Prostate gland (tissue), 2 donors: ENCODE data around the gene UGT1A10. TPM values are rescaled to one million over a fixed set of nuclear protein-coding genes. Genes with fewer than 3 reads are reported as not detected.

Experiments
- DNase-seq: peaks from one replicate; pipeline ENCODE4 v3.0.0-alpha.2; 2019; ENCODE audit warnings: low spot score
- H3K27ac ChIP-seq, 2 donors: fragments of 200-600 bp; sonication (generic); 2 replicates each; pipeline ENCODE4 v1.5.1; 2017 to 2019
- H3K27me3 ChIP-seq: fragments of 200-600 bp; sonication (generic); replicated peaks from 2 replicates; pipeline ENCODE4 v1.5.1; 2019; ENCODE audit not compliant: insufficient read depth
- H3K36me3 ChIP-seq, 2 donors: fragments of 200-600 bp; sonication (generic); 1 replicate in 1 of 2; 2 replicates in 1 of 2; pipeline versions ENCODE4 v1.5.1 to v1.8.1; 2017 to 2019
- H3K4me1 ChIP-seq: fragments of 200-600 bp; sonication (generic); replicated peaks from 2 replicates; pipeline ENCODE4 v1.5.1; 2019
- H3K4me3 ChIP-seq, 2 donors: fragments of 200-600 bp; sonication (generic); 2 replicates each; pipeline ENCODE4 v1.5.1; 2017 to 2019
- H3K9me3 ChIP-seq: fragments of 200-600 bp; sonication (generic); 2 replicates; pipeline ENCODE4 v1.5.1; 2017
- POLR2A ChIP-seq: fragments of 450-650 bp; IDR thresholded peaks from one replicate; pipeline ENCODE4 v1.6.1; 2016; ENCODE audit warnings: antibody characterized with exemption, mild to moderate bottlenecking
- POLR2AphosphoS5 ChIP-seq: sonication (generic); formaldehyde crosslinking; IDR thresholded peaks from one replicate; pipeline ENCODE4 v1.6.1; 2017; ENCODE audit warnings: antibody characterized with exemption
- WGBS: methylation state at CpG from one replicate; pipeline ENCODE4 v1.1.5; 2018; 5-methylcytosine and 5-hydroxymethylcytosine counted together
- intact Hi-C: fragments of 100-400 bp; cut with DNase I; formaldehyde crosslinking; loops from one replicate; pipeline ENCODE4 v1.14.2; 2022
- total RNA-seq, 2 donors: library from RNA; depleted of rRNA; stranded (reverse); fragments of >200 nt; gene quantifications; one replicate each; pipeline ENCODE4 v1.1.0, GENCODE V29; 2016
- TF ChIP-seq, protein P1 (sequence below), 4 experiments: fragments of 200-600 bp in 2 of 4; fragments of 450-650 bp in 2 of 4; sonication (generic) in 2 of 4; IDR thresholded peaks; 1 replicate in 3 of 4; 2 replicates in 1 of 4; pipeline ENCODE4 v1.5.1; 2016 to 2019; ENCODE audit warnings: antibody characterized with exemption in 4 of 4, mild to moderate bottlenecking in 2 of 4, moderate library complexity in 2 of 4

The UGT1A10 gene
- total RNA-seq, 2 donors from 2014 or later = not detected

DNA sequence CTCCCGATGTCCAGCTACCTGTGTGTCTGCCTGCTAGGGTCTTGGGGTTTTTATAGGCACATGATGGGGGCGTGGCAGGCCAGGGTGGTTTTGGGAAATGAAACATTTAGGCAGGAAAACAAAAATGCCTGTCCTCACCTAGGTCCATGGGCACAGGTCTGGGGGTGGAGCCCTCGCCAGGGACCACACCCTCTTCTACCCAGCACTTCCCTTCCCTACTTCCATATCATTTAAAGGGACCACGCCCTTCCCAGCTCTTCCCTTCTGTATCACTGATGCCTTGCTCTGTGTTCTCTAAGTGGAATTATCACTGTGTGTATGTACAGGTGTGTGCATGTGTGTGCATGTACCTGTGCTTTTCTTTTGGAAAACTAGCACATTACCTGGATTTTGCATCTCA is 130.2 kb downstream of the UGT1A10 start:
- no peaks in the 10 kb centered on the region for H3K36me3 ChIP-seq
- DNase-seq = no peak
- H3K4me3 ChIP-seq = no peak overlapping the region
- no peaks in the 10 kb centered on the region for H3K27me3 ChIP-seq
- H3K4me1 ChIP-seq = no peaks in the 10 kb centered on the region
- H3K27ac ChIP-seq = no peak overlapping the region
- no peak for TF ChIP-seq POLR2AphosphoS5
- no peak for TF ChIP-seq POLR2A
- TF ChIP-seq, protein P1, sequence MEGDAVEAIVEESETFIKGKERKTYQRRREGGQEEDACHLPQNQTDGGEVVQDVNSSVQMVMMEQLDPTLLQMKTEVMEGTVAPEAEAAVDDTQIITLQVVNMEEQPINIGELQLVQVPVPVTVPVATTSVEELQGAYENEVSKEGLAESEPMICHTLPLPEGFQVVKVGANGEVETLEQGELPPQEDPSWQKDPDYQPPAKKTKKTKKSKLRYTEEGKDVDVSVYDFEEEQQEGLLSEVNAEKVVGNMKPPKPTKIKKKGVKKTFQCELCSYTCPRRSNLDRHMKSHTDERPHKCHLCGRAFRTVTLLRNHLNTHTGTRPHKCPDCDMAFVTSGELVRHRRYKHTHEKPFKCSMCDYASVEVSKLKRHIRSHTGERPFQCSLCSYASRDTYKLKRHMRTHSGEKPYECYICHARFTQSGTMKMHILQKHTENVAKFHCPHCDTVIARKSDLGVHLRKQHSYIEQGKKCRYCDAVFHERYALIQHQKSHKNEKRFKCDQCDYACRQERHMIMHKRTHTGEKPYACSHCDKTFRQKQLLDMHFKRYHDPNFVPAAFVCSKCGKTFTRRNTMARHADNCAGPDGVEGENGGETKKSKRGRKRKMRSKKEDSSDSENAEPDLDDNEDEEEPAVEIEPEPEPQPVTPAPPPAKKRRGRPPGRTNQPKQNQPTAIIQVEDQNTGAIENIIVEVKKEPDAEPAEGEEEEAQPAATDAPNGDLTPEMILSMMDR (IDR thresholded peaks at IDR 0.05) = no peak
- H3K9me3 ChIP-seq = no peaks in the 10 kb centered on the region
- intact Hi-C loops = no loop called here
- 83% methylated on average over 4 of the region's 4 CpGs for WGBS

DNA sequence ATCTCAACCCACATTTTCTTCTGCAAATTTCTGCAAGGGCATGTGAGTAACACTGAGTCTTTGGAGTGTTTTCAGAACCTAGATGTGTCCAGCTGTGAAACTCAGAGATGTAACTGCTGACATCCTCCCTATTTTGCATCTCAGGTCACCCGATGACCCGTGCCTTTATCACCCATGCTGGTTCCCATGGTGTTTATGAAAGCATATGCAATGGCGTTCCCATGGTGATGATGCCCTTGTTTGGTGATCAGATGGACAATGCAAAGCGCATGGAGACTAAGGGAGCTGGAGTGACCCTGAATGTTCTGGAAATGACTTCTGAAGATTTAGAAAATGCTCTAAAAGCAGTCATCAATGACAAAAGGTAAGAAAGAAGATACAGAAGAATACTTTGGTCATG is 131.8 kb downstream of the UGT1A10 start:
- 82% methylated on average over 4 of the region's 4 CpGs for WGBS
- H3K36me3 ChIP-seq = no peaks in the 10 kb centered on the region
- H3K4me1 ChIP-seq = no peaks in the 10 kb centered on the region
- no peak for DNase-seq
- intact Hi-C loops = no loop called here
- TF ChIP-seq POLR2AphosphoS5 (no peak), POLR2A (no peak)
- TF ChIP-seq, protein P1 (IDR thresholded peaks at IDR 0.05) = no peak
- no peaks in the 10 kb centered on the region for H3K27me3 ChIP-seq
- no peak overlapping the region for H3K4me3 ChIP-seq
- H3K9me3 ChIP-seq = no peaks in the 10 kb centered on the region
- H3K27ac ChIP-seq = no peak overlapping the region

DNA sequence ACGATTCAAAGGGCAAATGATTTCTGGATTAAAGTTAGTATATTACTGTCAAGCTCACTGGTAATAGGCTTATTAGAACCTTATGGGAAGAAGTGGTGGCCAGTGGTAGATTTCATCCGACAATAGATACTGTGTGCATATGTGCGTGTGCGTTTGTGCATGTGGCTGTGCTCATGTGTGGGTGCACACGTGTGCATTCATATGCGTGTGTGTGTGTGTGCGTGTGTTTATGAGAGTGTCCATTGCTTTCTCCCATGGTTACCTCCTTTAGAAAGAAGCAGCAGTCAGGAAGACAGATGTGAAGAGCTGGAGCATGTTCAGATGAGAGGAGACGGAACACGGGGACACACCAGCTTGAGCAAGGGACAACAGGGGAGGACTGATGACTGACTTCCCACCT is 133.0 kb downstream of the UGT1A10 start:
- no peaks in the 10 kb centered on the region for H3K27me3 ChIP-seq
- DNase-seq = no peak

DNA sequence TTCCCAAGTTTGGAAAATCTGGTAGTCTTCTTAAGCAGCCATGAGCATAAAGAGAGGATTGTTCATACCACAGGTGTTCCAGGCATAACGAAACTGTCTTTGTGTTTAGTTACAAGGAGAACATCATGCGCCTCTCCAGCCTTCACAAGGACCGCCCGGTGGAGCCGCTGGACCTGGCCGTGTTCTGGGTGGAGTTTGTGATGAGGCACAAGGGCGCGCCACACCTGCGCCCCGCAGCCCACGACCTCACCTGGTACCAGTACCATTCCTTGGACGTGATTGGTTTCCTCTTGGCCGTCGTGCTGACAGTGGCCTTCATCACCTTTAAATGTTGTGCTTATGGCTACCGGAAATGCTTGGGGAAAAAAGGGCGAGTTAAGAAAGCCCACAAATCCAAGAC is 135.9 kb downstream of the UGT1A10 start:
- H3K4me1 ChIP-seq = no peaks in the 10 kb centered on the region
- H3K27me3 ChIP-seq = no peaks in the 10 kb centered on the region
- H3K9me3 ChIP-seq = no peaks in the 10 kb centered on the region
- 90% methylated on average over 16 of the region's 16 CpGs for WGBS
- H3K36me3 ChIP-seq = no peaks in the 10 kb centered on the region
- intact Hi-C loops = no loop called here
- no peak overlapping the region for H3K27ac ChIP-seq
- no peak for DNase-seq
- H3K4me3 ChIP-seq = no peak overlapping the region
- TF ChIP-seq, protein P1 (IDR thresholded peaks at IDR 0.05) = no peak
- TF ChIP-seq POLR2AphosphoS5 = no peak
- no peak for TF ChIP-seq POLR2A

More for the DNA sequence above, 133.0 kb downstream of the UGT1A10 start:
- intact Hi-C loops = no loop called here
- no peaks in the 10 kb centered on the region for H3K9me3 ChIP-seq
- H3K4me1 ChIP-seq = no peaks in the 10 kb centered on the region
- TF ChIP-seq, protein P1 (IDR thresholded peaks at IDR 0.05) = no peak
- no peak for TF ChIP-seq POLR2AphosphoS5
- no peak for TF ChIP-seq POLR2A
- 90% methylated on average over 9 of the region's 9 CpGs for WGBS
- H3K36me3 ChIP-seq = no peaks in the 10 kb centered on the region
- H3K4me3 ChIP-seq = no peak overlapping the region
- no peak overlapping the region for H3K27ac ChIP-seq

DNA sequence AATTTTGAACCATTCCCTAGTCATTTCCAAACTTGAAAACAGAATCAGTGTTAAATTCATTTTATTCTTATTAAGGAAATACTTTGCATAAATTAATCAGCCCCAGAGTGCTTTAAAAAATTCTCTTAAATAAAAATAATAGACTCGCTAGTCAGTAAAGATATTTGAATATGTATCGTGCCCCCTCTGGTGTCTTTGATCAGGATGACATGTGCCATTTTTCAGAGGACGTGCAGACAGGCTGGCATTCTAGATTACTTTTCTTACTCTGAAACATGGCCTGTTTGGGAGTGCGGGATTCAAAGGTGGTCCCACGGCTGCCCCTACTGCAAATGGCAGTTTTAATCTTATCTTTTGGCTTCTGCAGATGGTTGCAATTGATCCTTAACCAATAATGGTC is 136.3 kb downstream of the UGT1A10 start:
- intact Hi-C loops = no loop called here
- DNase-seq = no peak
- 65% methylated on average over 5 of the region's 5 CpGs for WGBS
- Histone ChIP-seq H3K4me3 (no peak overlapping the region), H3K27ac (no peak overlapping the region), H3K36me3 (no peaks in the 10 kb centered on the region), H3K27me3 (no peaks in the 10 kb centered on the region), H3K9me3 (no peaks in the 10 kb centered on the region), H3K4me1 (no peaks in the 10 kb centered on the region)
- TF ChIP-seq, protein P1 (IDR thresholded peaks at IDR 0.05) = no peak
- TF ChIP-seq POLR2AphosphoS5 = no peak
- no peak for TF ChIP-seq POLR2A
